Effector memory CD4-positive, alpha-beta T cell (primary cell): Measurements from ENCODE around the gene DYDC2.
"Not testable (repeated sequence)": the region's sequence is repeated elsewhere in the genome, so short reads cannot be mapped to it uniquely, and the experiment has no call there.

Experiments
- DNase-seq, 3 donors: peaks; one replicate each; pipeline ENCODE4 v3.0.0-alpha.2; 2020
- H3K27ac ChIP-seq: 2 replicates; pipeline ENCODE4 v1.7.0; 2013; ENCODE audit warnings: mild to moderate bottlenecking, low read length, moderate library complexity; ENCODE audit not compliant: insufficient read depth, poor library complexity, severe bottlenecking
- H3K27me3 ChIP-seq: replicated peaks from 2 replicates; pipeline ENCODE4 v1.7.0; 2013; ENCODE audit warnings: mild to moderate bottlenecking, low read length; ENCODE audit not compliant: insufficient read depth, control insufficient read depth, poor library complexity, severe bottlenecking
- H3K36me3 ChIP-seq: 2 replicates; pipeline ENCODE4 v1.7.0; 2013; ENCODE audit warnings: mild to moderate bottlenecking, low read length, moderate library complexity; ENCODE audit not compliant: control insufficient read depth, insufficient read depth
- H3K4me1 ChIP-seq: 2 replicates; pipeline ENCODE4 v1.7.0; 2013; ENCODE audit warnings: low read length, mild to moderate bottlenecking; ENCODE audit not compliant: control insufficient read depth, insufficient read depth, poor library complexity, severe bottlenecking
- H3K4me3 ChIP-seq: 2 replicates; pipeline ENCODE4 v1.7.0; 2013; ENCODE audit warnings: low read length, low read depth, mild to moderate bottlenecking; ENCODE audit not compliant: insufficient read depth, poor library complexity, severe bottlenecking
- H3K9me3 ChIP-seq: 2 replicates; pipeline ENCODE4 v1.7.0; 2013; ENCODE audit warnings: mild to moderate bottlenecking, low read length, moderate library complexity; ENCODE audit not compliant: control insufficient read depth

The DYDC2 gene

DNA sequence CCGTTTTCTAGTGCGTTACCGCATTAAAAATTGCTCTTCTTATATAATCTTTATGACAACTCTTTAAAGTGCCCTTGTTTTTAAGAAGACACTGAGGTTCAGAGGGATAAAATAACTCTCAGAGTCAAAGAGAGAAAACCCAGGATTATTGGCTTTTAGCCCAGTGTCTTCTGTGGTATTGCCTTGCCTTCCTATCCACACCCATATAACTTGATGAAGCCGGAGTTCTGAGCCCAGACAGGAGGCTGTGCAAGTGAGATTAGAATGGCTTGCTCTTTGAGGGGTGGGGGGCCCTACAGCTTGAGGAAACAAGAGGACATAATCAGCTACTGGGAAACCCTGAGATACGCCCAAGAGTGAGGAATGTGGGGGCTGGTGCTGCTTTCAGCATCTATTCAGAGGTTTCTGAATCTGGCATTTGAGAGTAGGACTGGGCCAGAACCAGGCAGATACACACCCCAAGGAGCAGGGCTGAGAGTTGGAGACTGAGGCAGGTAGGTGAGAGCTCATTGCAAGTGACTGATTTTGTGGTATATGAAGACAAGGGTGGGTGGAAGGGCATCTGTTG is 54.1 kb downstream of the DYDC2 start:
- H3K9me3 ChIP-seq: no peaks in the 10 kb centered on the region
- no peaks in the 10 kb centered on the region for H3K36me3 ChIP-seq
- DNase-seq: no peak
- peaks cover 8% of the 10 kb centered on the region for H3K4me1 ChIP-seq
- H3K27ac ChIP-seq: no peak overlapping the region
- no peak overlapping the region for H3K4me3 ChIP-seq
- H3K27me3 ChIP-seq: no peaks in the 10 kb centered on the region

- no peak for DNase-seq
- H3K27me3 ChIP-seq: no peaks in the 10 kb centered on the region
- no peak overlapping the region for H3K4me3 ChIP-seq
- peaks cover 8% of the 10 kb centered on the region for H3K4me1 ChIP-seq
- no peaks in the 10 kb centered on the region for H3K36me3 ChIP-seq
- no peak overlapping the region for H3K27ac ChIP-seq
- H3K9me3 ChIP-seq: no peaks in the 10 kb centered on the region
These were observed 54.7 kb downstream of the DYDC2 start for GRCh38 chr10:80411267-80411668.

DNA sequence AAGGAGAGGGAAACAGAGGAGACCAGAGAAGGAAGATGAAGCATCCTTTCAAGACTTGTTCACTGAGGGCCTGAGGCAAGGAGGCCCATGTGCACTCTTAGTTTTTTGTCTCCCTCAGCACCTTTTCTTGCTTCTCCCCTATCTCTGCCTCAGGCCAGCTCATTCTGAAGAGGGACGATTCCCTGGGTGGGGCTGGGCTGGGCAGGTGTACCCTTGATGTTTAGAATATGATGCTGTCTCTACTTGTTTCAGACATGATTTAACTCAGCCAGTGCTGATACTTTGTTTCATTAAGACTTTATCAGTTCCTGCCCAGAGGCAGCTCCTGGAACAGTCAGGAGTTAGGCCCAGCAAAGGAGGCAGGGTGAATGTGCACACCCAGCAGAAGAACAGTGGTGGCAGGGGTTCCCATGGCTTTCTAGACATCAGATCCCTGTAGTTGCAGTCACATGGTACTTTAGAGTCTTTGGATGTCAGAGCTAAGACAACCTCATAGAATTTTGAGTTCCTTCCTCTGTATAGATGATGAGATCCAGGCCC is 55.2 kb downstream of the DYDC2 start:
- DNase-seq: no peak
- H3K36me3 ChIP-seq: no peaks in the 10 kb centered on the region
- no peak overlapping the region for H3K27ac ChIP-seq
- peaks cover 8% of the 10 kb centered on the region for H3K4me1 ChIP-seq
- H3K4me3 ChIP-seq: no peak overlapping the region
- H3K9me3 ChIP-seq: no peaks in the 10 kb centered on the region
- H3K27me3 ChIP-seq: no peaks in the 10 kb centered on the region

- Histone ChIP-seq H3K36me3 (no peaks in the 10 kb centered on the region), H3K27ac (no peak overlapping the region), H3K4me1 (peaks cover 8% of the 10 kb centered on the region), H3K27me3 (no peaks in the 10 kb centered on the region), H3K9me3 (no peaks in the 10 kb centered on the region), H3K4me3 (no peak overlapping the region)
- DNase-seq: no peak
These were observed 55.9 kb downstream of the DYDC2 start for GRCh38 chr10:80412486-80412885.

DNA sequence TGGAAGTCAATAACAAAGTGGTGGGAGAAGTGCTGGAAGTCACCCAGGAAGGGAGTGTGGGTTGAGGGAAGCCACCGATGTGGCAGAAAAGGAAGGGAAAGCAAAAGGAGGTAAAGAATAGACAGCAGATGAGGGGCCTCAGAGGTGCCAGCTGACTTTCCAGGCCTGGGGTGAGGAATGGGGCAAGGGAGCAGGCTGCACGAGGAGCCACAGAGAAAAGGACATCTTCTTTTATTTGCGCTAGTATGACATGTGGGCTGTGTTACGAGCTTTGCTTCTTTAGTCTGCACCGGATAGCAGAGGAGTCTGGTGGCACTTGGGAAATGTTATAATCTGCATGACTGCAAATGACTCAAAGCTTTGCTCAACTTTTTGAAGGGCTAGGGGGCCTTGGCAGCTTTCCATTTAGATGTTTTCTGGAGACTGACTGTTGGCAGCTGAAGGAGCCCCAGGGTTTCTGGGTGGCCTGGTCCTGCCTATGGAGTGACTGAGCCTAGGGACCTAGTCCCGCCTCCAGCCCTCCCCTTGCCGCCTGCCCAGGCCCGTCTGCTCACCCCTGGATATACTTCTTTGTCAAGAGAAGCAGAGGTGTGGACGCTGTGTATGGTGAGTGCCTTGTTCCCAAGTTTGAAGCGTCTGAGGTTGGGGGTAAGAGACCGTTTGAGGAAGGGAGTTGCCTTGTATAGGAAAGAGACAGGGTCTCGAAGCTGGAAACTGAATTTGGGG is 56.9 kb downstream of the DYDC2 start:
- peaks cover 7% of the 10 kb centered on the region for H3K4me1 ChIP-seq
- no peak for DNase-seq
- H3K9me3 ChIP-seq: no peaks in the 10 kb centered on the region
- H3K36me3 ChIP-seq: no peaks in the 10 kb centered on the region
- no peaks in the 10 kb centered on the region for H3K27me3 ChIP-seq
- H3K4me3 ChIP-seq: no peak overlapping the region
- H3K27ac ChIP-seq: no peak overlapping the region

DNA sequence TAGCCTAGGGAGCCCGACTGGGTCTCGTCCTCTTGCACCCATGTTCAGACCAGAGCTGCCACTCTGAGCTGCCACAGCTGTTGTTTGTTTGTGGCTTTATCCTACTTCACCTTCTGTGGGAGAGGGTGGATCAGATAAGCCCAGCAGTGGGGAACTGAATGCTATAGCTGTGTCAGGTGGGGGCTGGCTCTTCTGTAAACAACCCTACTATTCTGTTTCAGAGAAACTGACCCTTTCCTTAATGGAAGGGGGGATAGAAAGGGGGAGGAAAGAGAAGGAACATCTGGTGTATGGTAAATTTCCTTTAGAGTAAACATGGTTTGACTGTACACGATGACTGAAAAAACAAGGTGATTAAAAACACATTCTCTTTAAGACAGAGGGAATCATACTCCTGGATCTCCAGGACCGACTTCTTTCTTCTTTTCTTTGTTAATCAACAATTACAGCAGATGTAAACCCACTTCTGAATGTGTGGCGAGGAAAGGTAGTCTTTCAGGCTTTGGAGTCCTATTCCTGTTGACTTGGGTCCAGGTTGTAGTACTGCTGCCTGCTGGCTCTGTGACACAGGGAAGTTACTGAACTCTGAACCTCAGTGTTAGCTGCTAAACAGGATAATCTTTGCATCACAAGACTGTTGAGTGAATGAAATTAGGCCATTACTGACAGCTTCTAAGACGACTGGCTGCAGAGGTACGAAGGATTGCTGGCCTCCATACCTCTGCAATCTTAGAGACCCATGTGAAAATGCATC is 57.7 kb downstream of the DYDC2 start:
- Histone ChIP-seq H3K27me3 (no peaks in the 10 kb centered on the region), H3K36me3 (no peaks in the 10 kb centered on the region), H3K27ac (no peak overlapping the region), H3K4me1 (no peaks in the 10 kb centered on the region), H3K4me3 (no peak overlapping the region), H3K9me3 (no peaks in the 10 kb centered on the region)
- no peak for DNase-seq

DNA sequence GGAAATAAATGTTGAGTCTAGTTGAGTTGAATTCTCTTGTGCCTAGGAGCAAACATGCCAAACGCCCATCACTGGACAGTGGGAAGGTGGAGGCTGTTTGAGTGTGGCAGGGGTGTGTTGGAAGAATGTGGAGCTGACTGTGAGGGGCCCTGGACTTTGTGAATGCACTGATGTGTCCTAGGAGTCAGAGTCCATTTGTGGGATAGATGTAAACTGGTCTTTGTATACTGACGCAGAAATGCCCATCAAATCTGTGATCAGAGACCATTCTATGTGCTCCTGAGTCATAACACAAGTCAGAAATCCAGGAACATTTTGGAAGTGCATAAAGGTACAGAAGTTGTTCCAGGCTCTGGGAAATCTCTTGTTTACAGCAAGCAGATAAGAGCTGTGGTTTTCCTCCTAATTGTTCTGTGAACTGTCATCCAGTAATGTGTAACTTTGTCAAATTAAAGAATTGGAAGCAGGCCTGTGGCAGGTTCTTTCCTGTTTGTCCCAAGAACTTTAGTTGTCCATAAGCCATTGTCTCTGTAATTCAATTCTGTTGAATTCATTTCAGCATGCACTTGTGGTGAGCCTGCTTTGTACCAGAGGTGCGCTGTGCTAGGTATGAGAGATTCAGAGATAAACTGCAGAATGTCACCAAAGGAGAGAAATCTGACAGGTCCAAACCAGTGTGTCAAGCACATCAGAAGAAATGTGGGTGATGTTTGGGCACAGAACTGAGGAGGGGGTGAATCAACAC is 59.3 kb downstream of the DYDC2 start:
- DNase-seq: no peak

DNA sequence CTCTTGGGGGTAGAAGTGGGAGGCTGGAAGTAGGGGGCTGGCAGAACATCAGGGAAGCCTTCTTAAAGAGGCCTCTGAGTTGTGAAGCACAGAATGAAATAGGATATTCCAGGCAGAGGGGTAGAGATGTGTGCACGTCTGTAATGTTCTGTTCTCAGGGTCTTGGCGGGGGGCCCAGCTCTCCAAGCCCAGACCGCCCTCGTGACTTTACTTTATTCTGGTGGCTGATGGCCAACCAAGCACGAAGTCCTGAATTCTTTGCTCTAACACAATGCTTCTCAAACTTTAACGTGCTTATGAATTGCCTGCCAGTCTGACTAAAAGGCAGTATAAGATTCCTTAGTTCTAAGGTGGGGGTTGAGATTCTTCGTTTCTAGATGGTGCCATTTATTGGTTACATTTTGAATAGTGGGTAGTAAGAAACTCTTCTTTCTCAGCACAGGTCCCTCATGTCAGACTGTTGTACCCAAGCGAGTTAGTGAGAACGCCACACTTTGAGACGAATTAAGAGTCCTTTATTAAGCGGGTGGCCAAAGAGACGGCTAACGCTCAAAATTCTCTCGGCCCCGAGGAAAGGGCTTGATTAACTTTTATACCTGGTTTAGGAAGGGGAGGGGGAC is 60.0 kb downstream of the DYDC2 start:
- Histone ChIP-seq H3K27me3 (no peaks in the 10 kb centered on the region), H3K4me1 (no peaks in the 10 kb centered on the region), H3K27ac (no peak overlapping the region), H3K9me3 (no peaks in the 10 kb centered on the region), H3K36me3 (no peaks in the 10 kb centered on the region), H3K4me3 (no peak overlapping the region)
- no peak for DNase-seq

More for the DNA sequence above, 59.3 kb downstream of the DYDC2 start:
- H3K27ac ChIP-seq: no peak overlapping the region
- no peaks in the 10 kb centered on the region for H3K27me3 ChIP-seq
- no peak overlapping the region for H3K4me3 ChIP-seq
- no peaks in the 10 kb centered on the region for H3K4me1 ChIP-seq
- H3K36me3 ChIP-seq: no peaks in the 10 kb centered on the region
- no peaks in the 10 kb centered on the region for H3K9me3 ChIP-seq

DNA sequence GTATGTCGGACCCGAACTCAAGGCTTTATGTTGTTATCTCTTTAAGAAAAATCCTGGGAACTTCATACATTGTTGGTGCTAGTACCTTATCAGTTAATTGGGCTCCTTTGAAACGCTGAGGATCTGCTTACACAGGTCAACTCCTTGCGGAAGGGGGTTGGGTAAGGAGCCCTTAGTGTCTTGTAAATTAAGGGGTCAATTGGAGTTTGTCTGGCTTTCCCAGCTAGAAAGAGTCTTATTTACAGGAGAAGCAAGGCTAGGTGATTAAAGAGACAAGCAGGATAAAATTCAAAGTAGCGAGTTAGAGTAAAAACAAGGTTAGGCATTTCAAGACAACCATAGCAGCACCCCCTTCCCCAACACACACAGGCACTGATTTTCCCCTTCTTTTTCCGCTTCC is 60.7 kb downstream of the DYDC2 start:
- not testable (repeated sequence) for DNase-seq, H3K27ac ChIP-seq, H3K4me3 ChIP-seq, H3K27me3 ChIP-seq, H3K4me1 ChIP-seq, H3K36me3 ChIP-seq, H3K9me3 ChIP-seq
